Liver (tissue), 3 donors: ENCODE results near the gene ADGRL2.

ENCODE experiments used
- EGR1 ChIP-seq, 2 donors: IDR thresholded peaks; 2 replicates each; pipeline ENCODE4 v1.6.1; 2016 to 2018; ENCODE audit warnings: antibody characterized with exemption in 2 of 2, low read depth in 2 of 2
- HNF4G ChIP-seq: IDR thresholded peaks from 2 replicates; pipeline ENCODE4 v1.6.1; 2016; ENCODE audit warnings: antibody characterized with exemption
- NR2F2 ChIP-seq: IDR thresholded peaks from 2 replicates; pipeline ENCODE4 v1.6.1; 2016; ENCODE audit warnings: antibody characterized with exemption
- RAD21 ChIP-seq, 2 donors: IDR thresholded peaks; 2 replicates each; pipeline ENCODE4 v1.6.1; 2016; ENCODE audit warnings: antibody characterized with exemption in 2 of 2, mild to moderate bottlenecking in 2 of 2
- TAF1 ChIP-seq: conservative IDR thresholded peaks from 2 replicates; pipeline ENCODE4 v1.6.1; 2016; ENCODE audit warnings: antibody characterized with exemption, mild to moderate bottlenecking
- YY1 ChIP-seq: IDR thresholded peaks from 2 replicates; pipeline ENCODE4 v1.6.1; 2016; ENCODE audit warnings: antibody characterized with exemption, mild to moderate bottlenecking
- TF ChIP-seq, protein P1 (sequence below): IDR thresholded peaks from 2 replicates; pipeline ENCODE4 v1.6.1; 2016; ENCODE audit warnings: antibody characterized with exemption
- TF ChIP-seq, protein P2 (sequence below): fragments of 150-350 bp; IDR thresholded peaks from 2 replicates; pipeline ENCODE4 v1.5.1; 2017; ENCODE audit warnings: improper control_type of control experiment, low read depth, low read length; ENCODE audit not compliant: missing input control
- TF ChIP-seq, protein P3 (sequence below): IDR thresholded peaks from 2 replicates; pipeline ENCODE4 v1.6.1; 2016; ENCODE audit warnings: antibody characterized with exemption, mild to moderate bottlenecking
- donor health status: healthy.
- donor health status: healthy.

DNA sequence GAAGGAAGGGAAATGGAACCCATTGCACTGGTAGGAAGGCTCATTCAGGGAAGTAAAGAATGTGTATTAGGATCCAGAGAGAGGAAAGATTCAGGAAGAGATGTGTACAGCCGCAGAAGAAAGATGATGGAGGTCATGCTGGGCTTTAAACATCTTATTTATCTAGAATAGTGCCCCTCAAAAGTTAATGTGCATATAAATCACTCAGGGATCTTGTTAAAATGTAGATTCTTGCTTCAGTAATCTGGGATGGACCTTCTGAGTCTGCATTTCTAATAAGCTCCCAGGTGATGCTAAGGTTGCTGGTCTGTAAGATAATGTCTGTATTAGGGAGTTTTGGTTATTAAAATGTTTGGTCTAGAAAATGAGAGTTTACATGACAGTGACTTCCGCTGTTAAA is 46.3 kb downstream of the ADGRL2 start:
- TF ChIP-seq, protein P1, sequence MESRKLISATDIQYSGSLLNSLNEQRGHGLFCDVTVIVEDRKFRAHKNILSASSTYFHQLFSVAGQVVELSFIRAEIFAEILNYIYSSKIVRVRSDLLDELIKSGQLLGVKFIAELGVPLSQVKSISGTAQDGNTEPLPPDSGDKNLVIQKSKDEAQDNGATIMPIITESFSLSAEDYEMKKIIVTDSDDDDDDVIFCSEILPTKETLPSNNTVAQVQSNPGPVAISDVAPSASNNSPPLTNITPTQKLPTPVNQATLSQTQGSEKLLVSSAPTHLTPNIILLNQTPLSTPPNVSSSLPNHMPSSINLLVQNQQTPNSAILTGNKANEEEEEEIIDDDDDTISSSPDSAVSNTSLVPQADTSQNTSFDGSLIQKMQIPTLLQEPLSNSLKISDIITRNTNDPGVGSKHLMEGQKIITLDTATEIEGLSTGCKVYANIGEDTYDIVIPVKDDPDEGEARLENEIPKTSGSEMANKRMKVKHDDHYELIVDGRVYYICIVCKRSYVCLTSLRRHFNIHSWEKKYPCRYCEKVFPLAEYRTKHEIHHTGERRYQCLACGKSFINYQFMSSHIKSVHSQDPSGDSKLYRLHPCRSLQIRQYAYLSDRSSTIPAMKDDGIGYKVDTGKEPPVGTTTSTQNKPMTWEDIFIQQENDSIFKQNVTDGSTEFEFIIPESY: no peak
- TF ChIP-seq RAD21 (IDR thresholded peaks at IDR 0.05): no peak
- TF ChIP-seq, protein P2, sequence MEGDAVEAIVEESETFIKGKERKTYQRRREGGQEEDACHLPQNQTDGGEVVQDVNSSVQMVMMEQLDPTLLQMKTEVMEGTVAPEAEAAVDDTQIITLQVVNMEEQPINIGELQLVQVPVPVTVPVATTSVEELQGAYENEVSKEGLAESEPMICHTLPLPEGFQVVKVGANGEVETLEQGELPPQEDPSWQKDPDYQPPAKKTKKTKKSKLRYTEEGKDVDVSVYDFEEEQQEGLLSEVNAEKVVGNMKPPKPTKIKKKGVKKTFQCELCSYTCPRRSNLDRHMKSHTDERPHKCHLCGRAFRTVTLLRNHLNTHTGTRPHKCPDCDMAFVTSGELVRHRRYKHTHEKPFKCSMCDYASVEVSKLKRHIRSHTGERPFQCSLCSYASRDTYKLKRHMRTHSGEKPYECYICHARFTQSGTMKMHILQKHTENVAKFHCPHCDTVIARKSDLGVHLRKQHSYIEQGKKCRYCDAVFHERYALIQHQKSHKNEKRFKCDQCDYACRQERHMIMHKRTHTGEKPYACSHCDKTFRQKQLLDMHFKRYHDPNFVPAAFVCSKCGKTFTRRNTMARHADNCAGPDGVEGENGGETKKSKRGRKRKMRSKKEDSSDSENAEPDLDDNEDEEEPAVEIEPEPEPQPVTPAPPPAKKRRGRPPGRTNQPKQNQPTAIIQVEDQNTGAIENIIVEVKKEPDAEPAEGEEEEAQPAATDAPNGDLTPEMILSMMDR: no peak
- TF ChIP-seq TAF1: no peak
- no peak for TF ChIP-seq HNF4G
- TF ChIP-seq EGR1 (IDR thresholded peaks at IDR 0.05; ENCODE audit: low read depth in 2 of 2): no peak
- no peak for TF ChIP-seq NR2F2
- TF ChIP-seq, protein P3, sequence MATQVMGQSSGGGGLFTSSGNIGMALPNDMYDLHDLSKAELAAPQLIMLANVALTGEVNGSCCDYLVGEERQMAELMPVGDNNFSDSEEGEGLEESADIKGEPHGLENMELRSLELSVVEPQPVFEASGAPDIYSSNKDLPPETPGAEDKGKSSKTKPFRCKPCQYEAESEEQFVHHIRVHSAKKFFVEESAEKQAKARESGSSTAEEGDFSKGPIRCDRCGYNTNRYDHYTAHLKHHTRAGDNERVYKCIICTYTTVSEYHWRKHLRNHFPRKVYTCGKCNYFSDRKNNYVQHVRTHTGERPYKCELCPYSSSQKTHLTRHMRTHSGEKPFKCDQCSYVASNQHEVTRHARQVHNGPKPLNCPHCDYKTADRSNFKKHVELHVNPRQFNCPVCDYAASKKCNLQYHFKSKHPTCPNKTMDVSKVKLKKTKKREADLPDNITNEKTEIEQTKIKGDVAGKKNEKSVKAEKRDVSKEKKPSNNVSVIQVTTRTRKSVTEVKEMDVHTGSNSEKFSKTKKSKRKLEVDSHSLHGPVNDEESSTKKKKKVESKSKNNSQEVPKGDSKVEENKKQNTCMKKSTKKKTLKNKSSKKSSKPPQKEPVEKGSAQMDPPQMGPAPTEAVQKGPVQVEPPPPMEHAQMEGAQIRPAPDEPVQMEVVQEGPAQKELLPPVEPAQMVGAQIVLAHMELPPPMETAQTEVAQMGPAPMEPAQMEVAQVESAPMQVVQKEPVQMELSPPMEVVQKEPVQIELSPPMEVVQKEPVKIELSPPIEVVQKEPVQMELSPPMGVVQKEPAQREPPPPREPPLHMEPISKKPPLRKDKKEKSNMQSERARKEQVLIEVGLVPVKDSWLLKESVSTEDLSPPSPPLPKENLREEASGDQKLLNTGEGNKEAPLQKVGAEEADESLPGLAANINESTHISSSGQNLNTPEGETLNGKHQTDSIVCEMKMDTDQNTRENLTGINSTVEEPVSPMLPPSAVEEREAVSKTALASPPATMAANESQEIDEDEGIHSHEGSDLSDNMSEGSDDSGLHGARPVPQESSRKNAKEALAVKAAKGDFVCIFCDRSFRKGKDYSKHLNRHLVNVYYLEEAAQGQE: no peak
- no peak for TF ChIP-seq YY1
